Peyer's patch (tissue), 4 donors: ENCODE results near the gene GALE.

Experiments
- POLR2A ChIP-seq, 2 donors: fragments of 450-650 bp; IDR thresholded peaks; one replicate each; pipeline ENCODE4 v1.5.1; 2017; ENCODE audit warnings: antibody characterized with exemption in 2 of 2, mild to moderate bottlenecking in 2 of 2, moderate library complexity in 2 of 2
- TF ChIP-seq, protein P1 (sequence below), 6 experiments: fragments of 450-650 bp in 4 of 6; fragments of 200-600 bp in 2 of 6; sonication (generic) in 1 of 6; IDR thresholded peaks; one replicate each; pipeline ENCODE4 v1.5.1; 2017 to 2019; ENCODE audit warnings: antibody characterized with exemption in 6 of 6, mild to moderate bottlenecking in 3 of 6, moderate library complexity in 1 of 6

DNA sequence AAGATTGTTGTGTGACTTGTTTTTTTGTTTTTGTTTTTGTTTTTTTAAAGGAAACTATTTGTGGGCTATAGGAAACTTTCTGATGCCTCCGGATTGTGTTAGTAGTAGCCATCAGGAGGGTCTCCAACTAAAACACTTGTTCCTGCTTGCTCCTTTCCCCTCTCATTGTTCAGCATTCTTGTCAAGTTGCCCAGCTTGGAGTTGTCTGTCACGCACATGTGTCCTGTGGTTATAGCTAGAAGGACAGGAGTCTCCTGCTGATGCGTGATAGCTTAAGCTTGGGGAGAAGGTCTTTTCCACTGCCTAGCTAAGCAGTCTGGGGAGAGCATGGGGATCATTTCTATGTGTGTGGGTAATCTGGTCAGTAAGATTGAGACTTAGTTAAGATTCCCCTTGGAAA, 12.9 kb downstream of the GALE start:
- TF ChIP-seq POLR2A (IDR thresholded peaks at IDR 0.05): no peak
- TF ChIP-seq, protein P1, sequence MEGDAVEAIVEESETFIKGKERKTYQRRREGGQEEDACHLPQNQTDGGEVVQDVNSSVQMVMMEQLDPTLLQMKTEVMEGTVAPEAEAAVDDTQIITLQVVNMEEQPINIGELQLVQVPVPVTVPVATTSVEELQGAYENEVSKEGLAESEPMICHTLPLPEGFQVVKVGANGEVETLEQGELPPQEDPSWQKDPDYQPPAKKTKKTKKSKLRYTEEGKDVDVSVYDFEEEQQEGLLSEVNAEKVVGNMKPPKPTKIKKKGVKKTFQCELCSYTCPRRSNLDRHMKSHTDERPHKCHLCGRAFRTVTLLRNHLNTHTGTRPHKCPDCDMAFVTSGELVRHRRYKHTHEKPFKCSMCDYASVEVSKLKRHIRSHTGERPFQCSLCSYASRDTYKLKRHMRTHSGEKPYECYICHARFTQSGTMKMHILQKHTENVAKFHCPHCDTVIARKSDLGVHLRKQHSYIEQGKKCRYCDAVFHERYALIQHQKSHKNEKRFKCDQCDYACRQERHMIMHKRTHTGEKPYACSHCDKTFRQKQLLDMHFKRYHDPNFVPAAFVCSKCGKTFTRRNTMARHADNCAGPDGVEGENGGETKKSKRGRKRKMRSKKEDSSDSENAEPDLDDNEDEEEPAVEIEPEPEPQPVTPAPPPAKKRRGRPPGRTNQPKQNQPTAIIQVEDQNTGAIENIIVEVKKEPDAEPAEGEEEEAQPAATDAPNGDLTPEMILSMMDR (IDR thresholded peaks at IDR 0.05): no peak
